ENCODE measurements around the gene ZBTB2.

- TF ChIP-seq, protein P1, sequence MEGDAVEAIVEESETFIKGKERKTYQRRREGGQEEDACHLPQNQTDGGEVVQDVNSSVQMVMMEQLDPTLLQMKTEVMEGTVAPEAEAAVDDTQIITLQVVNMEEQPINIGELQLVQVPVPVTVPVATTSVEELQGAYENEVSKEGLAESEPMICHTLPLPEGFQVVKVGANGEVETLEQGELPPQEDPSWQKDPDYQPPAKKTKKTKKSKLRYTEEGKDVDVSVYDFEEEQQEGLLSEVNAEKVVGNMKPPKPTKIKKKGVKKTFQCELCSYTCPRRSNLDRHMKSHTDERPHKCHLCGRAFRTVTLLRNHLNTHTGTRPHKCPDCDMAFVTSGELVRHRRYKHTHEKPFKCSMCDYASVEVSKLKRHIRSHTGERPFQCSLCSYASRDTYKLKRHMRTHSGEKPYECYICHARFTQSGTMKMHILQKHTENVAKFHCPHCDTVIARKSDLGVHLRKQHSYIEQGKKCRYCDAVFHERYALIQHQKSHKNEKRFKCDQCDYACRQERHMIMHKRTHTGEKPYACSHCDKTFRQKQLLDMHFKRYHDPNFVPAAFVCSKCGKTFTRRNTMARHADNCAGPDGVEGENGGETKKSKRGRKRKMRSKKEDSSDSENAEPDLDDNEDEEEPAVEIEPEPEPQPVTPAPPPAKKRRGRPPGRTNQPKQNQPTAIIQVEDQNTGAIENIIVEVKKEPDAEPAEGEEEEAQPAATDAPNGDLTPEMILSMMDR (IDR thresholded peaks at IDR 0.05), result no peak
- TF ChIP-seq EZH2 (IDR thresholded peaks at IDR 0.05), result no peak
These were observed 6.2 kb downstream of the ZBTB2 start for GRCh38 chr6:151385177-151385576.

All from neural progenitor cell (in vitro differentiated cells).